Epithelial cell of proximal tubule (primary cell): ENCODE results near the gene ANKRD34A. TPM values are rescaled to one million over a fixed set of nuclear protein-coding genes. Genes with fewer than 3 reads are reported as not detected.
A peak's percentile ranks its signal among the peaks of the same experiment; 100 is the strongest.

Source experiments
- DNase-seq: peaks from one replicate; pipeline ENCODE4 v3.0.0-alpha.2; 2011; ENCODE audit warnings: low read depth
- H3K4me3 ChIP-seq: 2 replicates; pipeline ENCODE4 v1.5.1; 2011; ENCODE audit warnings: low read depth, mild to moderate bottlenecking, low read length
- CTCF ChIP-seq: conservative IDR thresholded peaks from 2 replicates; pipeline ENCODE4 v1.5.1; 2012; ENCODE audit warnings: low read depth, mild to moderate bottlenecking, low read length
- total RNA-seq: library from RNA; depleted of rRNA; stranded (reverse); fragments of >200 nt; gene quantifications from 2 replicates; pipeline ENCODE4 v1.2.3, GENCODE V29; 2015

ANKRD34A gene
- total RNA-seq, 1 donor from 2014 or later = 0.06 TPM

GRCh38 chr1:145994391-145995120, 30.2 kb upstream of the ANKRD34A start:
- peak overlapping the region; percentile 81 for H3K4me3 ChIP-seq
- TF ChIP-seq CTCF = no peak
- no peak for DNase-seq

GRCh38 chr1:145993618-145994390, 29.4 kb upstream of the ANKRD34A start:
- DNase-seq = no peak
- H3K4me3 ChIP-seq = peak overlapping the region; percentile 81
- TF ChIP-seq CTCF = no peak

GRCh38 chr1:145992958-145993617, 28.7 kb upstream of the ANKRD34A start:
- peak overlapping the region; percentile 81 for H3K4me3 ChIP-seq
- no peak for DNase-seq
- no peak for TF ChIP-seq CTCF

- H3K4me3 ChIP-seq = peak overlapping the region; percentile 81
- DNase-seq = no peak
Observed at GRCh38 chr1:145992502-145992936, 28.1 kb upstream of the ANKRD34A start.

GRCh38 chr1:145991735-145992412, 27.5 kb upstream of the ANKRD34A start:
- DNase-seq = no peak
- peak overlapping the region; percentile 81 for H3K4me3 ChIP-seq
- TF ChIP-seq CTCF = no peak

More at GRCh38 chr1:145992502-145992936, 28.1 kb upstream of the ANKRD34A start:
- no peak for TF ChIP-seq CTCF

- TF ChIP-seq CTCF = no peak
- no peak overlapping the region for H3K4me3 ChIP-seq
- no peak for DNase-seq
Observed at GRCh38 chr1:145990249-145990855, 26.0 kb upstream of the ANKRD34A start.
